B cell (primary cell): ENCODE results near the gene NHEJ1. TPM values are rescaled to one million over a fixed set of nuclear protein-coding genes. Genes with fewer than 3 reads are reported as not detected.

ENCODE experiments used
- ATAC-seq: fragments of 200-7000 bp; cut with Tn5 transposase; one replicate; pipeline ENCODE4 v1.10.0; 2021; ENCODE audit warnings: low read depth, mild to moderate bottlenecking, moderate number of reproducible peaks, moderate library complexity
- CTCF ChIA-PET: fragments of 350-600 bp; sonication (Branson Sonifier 250); formaldehyde crosslinking; loops from one replicate; lab custom pipeline; 2021; ENCODE audit warnings: antibody characterized with exemption, inconsistent platforms; lab: Charles Lee
- POLR2A ChIA-PET: fragments of 350-600 bp; sonication (Branson Sonifier 250); formaldehyde crosslinking; loops from one replicate; lab custom pipeline; 2021; ENCODE audit warnings: antibody characterized with exemption; lab: Charles Lee
- DNase-seq: peaks from one replicate; pipeline ENCODE4 v3.0.0; 2013
- H2AFZ ChIP-seq: 2 replicates; pipeline ENCODE4 v1.6.1; 2012; ENCODE audit warnings: mild to moderate bottlenecking, low read depth, low read length; ENCODE audit not compliant: insufficient read depth, poor library complexity, severe bottlenecking
- H3K27ac ChIP-seq, 2 donors: 1 replicate in 1 of 2; 2 replicates in 1 of 2; pipeline ENCODE4 v1.5.1; 2012 to 2013; ENCODE audit warnings: low read length in 2 of 2, mild to moderate bottlenecking in 2 of 2, moderate library complexity in 1 of 2
- H3K27me3 ChIP-seq, 4 experiments: fragments of 200-600 bp in 1 of 4; sonication (generic) in 1 of 4; replicated peaks in 1 of 4; 1 replicate in 2 of 4; 2 replicates in 2 of 4; pipeline versions ENCODE4 v1.6.1 to v1.7.0; 2013 to 2016; ENCODE audit warnings: low read length in 3 of 4, mild to moderate bottlenecking in 2 of 4, mixed read lengths in 1 of 4, moderate library complexity in 1 of 4; ENCODE audit not compliant: insufficient read depth in 4 of 4, control insufficient read depth in 3 of 4; ENCODE audit errors: control extremely low read depth in 1 of 4
- H3K36me3 ChIP-seq, 2 experiments: replicated peaks in 1 of 2; 1 replicate in 1 of 2; 2 replicates in 1 of 2; pipeline versions ENCODE4 v1.6.1 to v1.7.1; 2013; ENCODE audit warnings: low read length in 1 of 2; ENCODE audit not compliant: insufficient read depth in 2 of 2, control insufficient read depth in 1 of 2; ENCODE audit errors: control extremely low read depth in 1 of 2, extremely low read depth in 1 of 2
- H3K4me1 ChIP-seq, 2 donors: fragments of 200-600 bp in 1 of 2; sonication (generic) in 1 of 2; 1 replicate in 1 of 2; 2 replicates in 1 of 2; pipeline versions ENCODE4 v1.5.1 to v1.6.1; 2013 to 2017; ENCODE audit warnings: low read length in 2 of 2; ENCODE audit not compliant: control insufficient read depth in 2 of 2, insufficient read depth in 2 of 2
- H3K4me2 ChIP-seq: replicated peaks from 2 replicates; pipeline ENCODE3; 2012; ENCODE audit warnings: mild to moderate bottlenecking, low read depth, low read length; ENCODE audit not compliant: poor library complexity, severe bottlenecking
- H3K4me3 ChIP-seq, 5 experiments: fragments of 200-600 bp in 1 of 5; sonication (generic) in 1 of 5; 1 replicate in 3 of 5; 2 replicates in 2 of 5; pipeline versions ENCODE4 v1.5.1 to v1.7.0; 2011 to 2016; ENCODE audit warnings: low read length in 4 of 5, mild to moderate bottlenecking in 4 of 5, low read depth in 2 of 5, control low read depth in 1 of 5, moderate library complexity in 1 of 5; ENCODE audit not compliant: insufficient read depth in 1 of 5; ENCODE audit errors: control extremely low read depth in 1 of 5, extremely low read depth in 1 of 5
- H3K79me2 ChIP-seq: fragments of 200-600 bp; sonication (generic); one replicate; pipeline ENCODE4 v1.6.0; 2016; ENCODE audit warnings: low read length; ENCODE audit not compliant: control insufficient read depth, insufficient read depth
- H3K9ac ChIP-seq: fragments of 200-600 bp; sonication (generic); 2 replicates; pipeline ENCODE4 v1.6.1; 2017; ENCODE audit warnings: mild to moderate bottlenecking, low read length, moderate library complexity
- H3K9me3 ChIP-seq, 3 donors: one replicate each; pipeline versions ENCODE4 v1.6.1 to v1.7.1; 2013; ENCODE audit warnings: low read length in 2 of 3; ENCODE audit not compliant: control insufficient read depth in 2 of 3, insufficient read depth in 1 of 3; ENCODE audit errors: control extremely low read depth in 1 of 3
- H4K20me1 ChIP-seq: 2 replicates; pipeline ENCODE4 v1.6.0; 2012; ENCODE audit warnings: mild to moderate bottlenecking, low read length; ENCODE audit not compliant: insufficient read depth, control insufficient read depth, poor library complexity, severe bottlenecking
- H3K27ac Mint-ChIP-seq: one replicate; pipeline ENCODE4 v1.8.0; 2021; ENCODE audit warnings: mixed read lengths
- H3K27me3 Mint-ChIP-seq: one replicate; pipeline ENCODE4 v1.8.0; 2021; ENCODE audit warnings: mixed read lengths
- H3K4me1 Mint-ChIP-seq: one replicate; pipeline ENCODE4 v1.8.0; 2021; ENCODE audit warnings: mixed read lengths
- H3K4me3 Mint-ChIP-seq: one replicate; pipeline ENCODE4 v1.8.0; 2021; ENCODE audit warnings: mixed read lengths
- H3K9me3 Mint-ChIP-seq: one replicate; pipeline ENCODE4 v1.8.0; 2022; ENCODE audit warnings: mixed read lengths; ENCODE audit not compliant: insufficient read depth
- EZH2 ChIP-seq: IDR thresholded peaks from 2 replicates; pipeline ENCODE4 v1.6.1; 2012; ENCODE audit warnings: borderline replicate concordance, low read depth, mild to moderate bottlenecking, moderate library complexity, low read length; ENCODE audit not compliant: insufficient read depth, poor library complexity, severe bottlenecking
- WGBS: methylation state at CpG from one replicate; pipeline ENCODE4 v1.1.5; 2013; ENCODE audit warnings: missing lambda C conversion rate; ENCODE audit not compliant: insufficient coverage; 5-methylcytosine and 5-hydroxymethylcytosine counted together
- intact Hi-C: fragments of 100-400 bp; cut with micrococcal nuclease; formaldehyde crosslinking; loops from one replicate; pipeline ENCODE4 v1.10.0; 2022
- polyA plus RNA-seq: library from polyadenylated mRNA; depleted of rRNA; stranded (reverse); fragments of >200 nt; gene quantifications from 2 replicates; pipeline ENCODE4 v1.2.3, GENCODE V29; 2012
- total RNA-seq, 2 donors: library from RNA; stranded (reverse); fragments of 120-200 nt in 1 of 2; gene quantifications; 1 replicate in 1 of 2; 2 replicates in 1 of 2; pipeline versions ENCODE4 v1.2.3 to v1.2.4, GENCODE V29; 2013 to 2022
- TF ChIP-seq, protein P1 (sequence below): fragments of 200-600 bp; IDR thresholded peaks from one replicate; pipeline ENCODE4 v1.8.0; 2022; ENCODE audit warnings: antibody characterized with exemption, mild to moderate bottlenecking

The NHEJ1 gene
- total and polyA plus RNA-seq, 2 donors (not counting 1 experiment from before 2014, with no cell fraction given): 14.9 to 25.0 TPM

GRCh38 chr2:219163156-219163555, 2.5 kb upstream of the NHEJ1 start:
- ChIA-PET CTCF (interaction anchor here (0.6 to 4.1 kb wide), 7 partner anchors 8 to 132 kb away, joined by 3 to 21 read pairs (median 3); partner anchors contain the start of gene TUBA4A), POLR2A (no interaction called here)
- TF ChIP-seq, protein P1, sequence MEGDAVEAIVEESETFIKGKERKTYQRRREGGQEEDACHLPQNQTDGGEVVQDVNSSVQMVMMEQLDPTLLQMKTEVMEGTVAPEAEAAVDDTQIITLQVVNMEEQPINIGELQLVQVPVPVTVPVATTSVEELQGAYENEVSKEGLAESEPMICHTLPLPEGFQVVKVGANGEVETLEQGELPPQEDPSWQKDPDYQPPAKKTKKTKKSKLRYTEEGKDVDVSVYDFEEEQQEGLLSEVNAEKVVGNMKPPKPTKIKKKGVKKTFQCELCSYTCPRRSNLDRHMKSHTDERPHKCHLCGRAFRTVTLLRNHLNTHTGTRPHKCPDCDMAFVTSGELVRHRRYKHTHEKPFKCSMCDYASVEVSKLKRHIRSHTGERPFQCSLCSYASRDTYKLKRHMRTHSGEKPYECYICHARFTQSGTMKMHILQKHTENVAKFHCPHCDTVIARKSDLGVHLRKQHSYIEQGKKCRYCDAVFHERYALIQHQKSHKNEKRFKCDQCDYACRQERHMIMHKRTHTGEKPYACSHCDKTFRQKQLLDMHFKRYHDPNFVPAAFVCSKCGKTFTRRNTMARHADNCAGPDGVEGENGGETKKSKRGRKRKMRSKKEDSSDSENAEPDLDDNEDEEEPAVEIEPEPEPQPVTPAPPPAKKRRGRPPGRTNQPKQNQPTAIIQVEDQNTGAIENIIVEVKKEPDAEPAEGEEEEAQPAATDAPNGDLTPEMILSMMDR: no peak
- TF ChIP-seq EZH2: no peak
- Histone ChIP-seq H3K4me1 (peaks cover 9 to 13% of the 10 kb centered on the region in 2 donors), H3K79me2 (peaks cover 10% of the 10 kb centered on the region), H3K4me2 (no peak overlapping the region), H4K20me1 (no peaks in the 10 kb centered on the region), H3K36me3 (peaks cover 0 to 2% of the 10 kb centered on the region in 2 experiments), H3K27ac (no peak overlapping the region), H3K4me3 (no peak overlapping the region), H3K9me3 (no peaks in the 10 kb centered on the region), H3K27me3 (no peaks in the 10 kb centered on the region), H2AFZ (no peak overlapping the region), H3K9ac (no peak overlapping the region)
- H3K4me1 Mint-ChIP-seq: peaks cover 21% of the 10 kb centered on the region
- intact Hi-C loops: loop anchor here (5.0 kb wide), 3 partner anchors 266 to 596 kb away; partner anchors contain the start of genes CNOT9, STK11IP and USP37
- H3K4me3 Mint-ChIP-seq: no peak overlapping the region
- DNase-seq (no peak), ATAC-seq (no peak)
- H3K27ac Mint-ChIP-seq: no peak overlapping the region
- no peaks in the 10 kb centered on the region for H3K9me3 Mint-ChIP-seq
- no peaks in the 10 kb centered on the region for H3K27me3 Mint-ChIP-seq
- 100% methylated on average over 2 of the region's 6 CpGs for WGBS

GRCh38 chr2:219161097-219161496, 482 bp upstream of the NHEJ1 start:
- CTCF ChIA-PET: interaction anchor here (5.6 kb wide), 1 partner anchor 45 kb away, joined by 24 read pairs; the partner anchor contains the start of gene ZFAND2B
- 82% methylated on average over 4 of the region's 4 CpGs for WGBS
- no peaks in the 10 kb centered on the region for H4K20me1 ChIP-seq
- intact Hi-C loops: loop anchor here (2.0 to 5.0 kb wide), 7 partner anchors 58 to 594 kb away; partner anchors contain the start of genes ABCB6, CHPF, CNOT9 and GLB1L
- H3K9me3 ChIP-seq: no peaks in the 10 kb centered on the region
- TF ChIP-seq, protein P1: no peak
- TF ChIP-seq EZH2: no peak
- H3K4me3 ChIP-seq: peak overlapping the region in 4 of 5 experiments; percentile 32 to 84 (median 76)
- Mint-ChIP-seq H3K27me3 (no peaks in the 10 kb centered on the region), H3K9me3 (no peaks in the 10 kb centered on the region), H3K27ac (peak overlapping the region; percentile 97), H3K4me1 (peaks cover 21% of the 10 kb centered on the region), H3K4me3 (peak overlapping the region; percentile 98)
- peak overlapping the region; percentile 72 for H3K9ac ChIP-seq
- H2AFZ ChIP-seq: peak overlapping the region; percentile 88
- ATAC-seq (no peak), DNase-seq (no peak)
- H3K4me2 ChIP-seq: peak overlapping the region; percentile 75
- peaks cover 0 to 18% of the 10 kb centered on the region in 2 experiments for H3K36me3 ChIP-seq
- peaks cover 14% of the 10 kb centered on the region for H3K79me2 ChIP-seq
- POLR2A ChIA-PET: no interaction called here
- H3K27ac ChIP-seq: peak overlapping the region in 1 of 2 donors; percentile 56
- H3K4me1 ChIP-seq: peaks cover 9 to 13% of the 10 kb centered on the region in 2 donors
- no peaks in the 10 kb centered on the region for H3K27me3 ChIP-seq
